ENCODE results near the gene P2RY14. TPM values are rescaled to one million over a fixed set of nuclear protein-coding genes. Genes with fewer than 3 reads are reported as not detected.

P2RY14 gene
- total RNA-seq: not detected in 2 replicates
- long read RNA-seq: 0 reads

DNA sequence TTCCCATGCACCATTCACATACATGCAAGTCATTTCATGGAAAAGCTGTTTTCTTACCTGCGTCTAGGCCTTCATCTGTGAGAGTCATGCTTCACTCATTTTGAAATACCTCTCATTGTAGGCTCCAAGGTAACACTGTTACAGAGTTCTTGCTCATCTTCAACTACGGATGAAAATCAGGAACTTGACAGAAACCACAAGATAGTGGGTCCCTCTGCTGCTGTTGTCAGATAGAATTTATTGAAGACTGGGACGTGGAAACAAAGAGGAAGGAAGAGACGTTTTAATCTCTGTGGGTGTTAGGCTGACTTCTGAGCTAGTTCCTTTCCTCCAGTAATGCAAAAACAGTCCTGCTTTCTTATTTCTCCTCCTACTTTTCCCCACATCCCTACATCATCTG, at the start of gene P2RY14:
P2RY14 (minus strand) TSS at position 313 of the 400 bp plus-strand sequence. CDS start 64,226 bp downstream, outside the sequence.
- Mint-ChIP-seq H3K9me3 (no peaks in the 10 kb centered on the region), H3K27me3 (ENCODE audit: low read depth) (no peaks in the 10 kb centered on the region), H3K4me1 (no peaks in the 10 kb centered on the region), H3K36me3 (ENCODE audit: low read depth) (no peaks in the 10 kb centered on the region), H3K4me3 (no peak within 1 kb of the TSS), H3K27ac (ENCODE audit: unreplicated experiment) (no peak within 1 kb of the TSS)
- DNase-seq (ENCODE audit: low read depth, low spot score): no peak
- TF ChIP-seq, protein P1, sequence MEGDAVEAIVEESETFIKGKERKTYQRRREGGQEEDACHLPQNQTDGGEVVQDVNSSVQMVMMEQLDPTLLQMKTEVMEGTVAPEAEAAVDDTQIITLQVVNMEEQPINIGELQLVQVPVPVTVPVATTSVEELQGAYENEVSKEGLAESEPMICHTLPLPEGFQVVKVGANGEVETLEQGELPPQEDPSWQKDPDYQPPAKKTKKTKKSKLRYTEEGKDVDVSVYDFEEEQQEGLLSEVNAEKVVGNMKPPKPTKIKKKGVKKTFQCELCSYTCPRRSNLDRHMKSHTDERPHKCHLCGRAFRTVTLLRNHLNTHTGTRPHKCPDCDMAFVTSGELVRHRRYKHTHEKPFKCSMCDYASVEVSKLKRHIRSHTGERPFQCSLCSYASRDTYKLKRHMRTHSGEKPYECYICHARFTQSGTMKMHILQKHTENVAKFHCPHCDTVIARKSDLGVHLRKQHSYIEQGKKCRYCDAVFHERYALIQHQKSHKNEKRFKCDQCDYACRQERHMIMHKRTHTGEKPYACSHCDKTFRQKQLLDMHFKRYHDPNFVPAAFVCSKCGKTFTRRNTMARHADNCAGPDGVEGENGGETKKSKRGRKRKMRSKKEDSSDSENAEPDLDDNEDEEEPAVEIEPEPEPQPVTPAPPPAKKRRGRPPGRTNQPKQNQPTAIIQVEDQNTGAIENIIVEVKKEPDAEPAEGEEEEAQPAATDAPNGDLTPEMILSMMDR (conservative IDR thresholded peaks at IDR 0.05): no peak

DNA sequence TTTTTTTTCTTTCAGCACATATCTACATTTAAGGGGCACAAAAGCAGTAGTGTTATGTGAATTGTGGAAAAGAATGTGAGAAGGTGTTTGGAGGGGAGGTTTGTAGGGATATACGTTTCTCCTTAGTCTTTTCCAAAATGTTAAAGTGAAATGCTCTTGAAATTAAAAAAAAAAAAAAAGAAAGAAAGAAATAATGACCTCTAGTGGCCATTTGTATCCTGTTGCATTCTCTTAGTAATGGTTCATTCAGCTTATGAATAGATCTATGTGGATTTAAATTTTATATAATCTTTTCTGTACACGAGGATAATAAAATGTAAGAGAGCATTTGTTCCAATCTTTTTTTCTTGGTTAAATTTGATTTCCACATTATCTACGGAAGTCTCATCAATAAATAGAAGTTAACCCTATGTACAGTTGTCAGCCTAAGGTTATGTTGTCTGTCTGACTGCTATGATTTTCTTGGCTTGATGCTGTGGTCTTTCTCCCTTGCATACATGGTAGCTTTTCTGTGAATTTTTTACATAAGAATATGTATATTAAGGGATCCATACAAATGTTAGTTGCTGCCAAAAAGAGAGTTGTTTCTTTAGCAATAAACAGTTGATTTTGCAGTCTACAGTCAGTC, 49.3 kb upstream of the P2RY14 start:
- Mint-ChIP-seq H3K27me3 (ENCODE audit: low read depth) (no peaks in the 10 kb centered on the region), H3K27ac (ENCODE audit: unreplicated experiment) (no peak overlapping the region), H3K4me1 (no peaks in the 10 kb centered on the region), H3K4me3 (no peak overlapping the region), H3K36me3 (ENCODE audit: low read depth) (no peaks in the 10 kb centered on the region), H3K9me3 (peaks cover under 1% of the 10 kb centered on the region)
- TF ChIP-seq, protein P1 (conservative IDR thresholded peaks at IDR 0.05): peak; percentile 76
- no peak for DNase-seq (ENCODE audit: low read depth, low spot score)

DNA sequence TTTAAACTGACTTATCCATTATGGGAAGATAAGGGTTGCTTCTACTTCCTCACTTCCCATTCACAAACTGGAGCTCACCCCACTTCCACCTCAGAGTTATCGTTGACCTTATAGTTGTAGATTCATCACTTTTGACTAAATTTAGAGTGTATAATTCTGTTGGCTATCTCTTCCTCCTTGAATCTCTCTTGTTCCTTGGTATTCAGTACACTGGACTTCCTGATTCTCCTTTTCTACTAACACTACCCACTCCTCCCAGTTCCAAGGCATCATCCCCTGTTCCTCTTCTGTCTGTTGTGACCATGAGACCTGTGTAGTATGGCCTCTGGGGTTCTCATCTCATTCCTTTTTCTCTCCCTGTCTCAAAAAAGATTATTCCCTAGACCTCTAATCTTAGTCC, 44.2 kb upstream of the P2RY14 start:
- no peak overlapping the region for H3K27ac Mint-ChIP-seq (ENCODE audit: unreplicated experiment)
- H3K27me3 Mint-ChIP-seq (ENCODE audit: low read depth): no peaks in the 10 kb centered on the region
- peaks cover 3% of the 10 kb centered on the region for H3K9me3 Mint-ChIP-seq
- no peaks in the 10 kb centered on the region for H3K4me1 Mint-ChIP-seq
- TF ChIP-seq, protein P1 (conservative IDR thresholded peaks at IDR 0.05): no peak
- H3K4me3 Mint-ChIP-seq: no peak overlapping the region
- peaks cover 3% of the 10 kb centered on the region for H3K36me3 Mint-ChIP-seq (ENCODE audit: low read depth)
- DNase-seq (ENCODE audit: low read depth, low spot score): no peak

DNA sequence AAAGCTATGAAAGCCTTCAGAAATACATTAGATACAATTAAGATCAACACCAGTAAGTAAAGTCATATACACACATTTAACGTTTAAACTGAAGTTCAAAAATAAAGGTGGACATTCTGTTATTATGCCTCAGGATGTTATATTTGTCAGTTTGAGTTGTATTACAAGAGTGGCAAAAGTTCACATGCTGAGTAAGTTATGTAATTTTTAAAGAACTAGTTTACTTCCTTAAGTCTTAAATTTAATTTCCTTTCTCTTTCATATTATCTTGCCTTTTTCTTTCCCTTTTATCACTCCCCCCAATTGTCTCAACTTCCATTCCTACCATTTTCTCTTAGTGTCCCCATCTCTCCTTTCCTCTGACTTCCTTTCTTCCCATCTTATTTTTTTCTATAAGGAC, 43.2 kb upstream of the P2RY14 start:
- Mint-ChIP-seq H3K27ac (ENCODE audit: unreplicated experiment) (no peak overlapping the region), H3K36me3 (ENCODE audit: low read depth) (peaks cover 3% of the 10 kb centered on the region), H3K4me3 (no peak overlapping the region), H3K4me1 (no peaks in the 10 kb centered on the region), H3K27me3 (ENCODE audit: low read depth) (no peaks in the 10 kb centered on the region), H3K9me3 (peaks cover 3% of the 10 kb centered on the region)
- TF ChIP-seq, protein P1 (conservative IDR thresholded peaks at IDR 0.05): no peak
- no peak for DNase-seq (ENCODE audit: low read depth, low spot score)

DNA sequence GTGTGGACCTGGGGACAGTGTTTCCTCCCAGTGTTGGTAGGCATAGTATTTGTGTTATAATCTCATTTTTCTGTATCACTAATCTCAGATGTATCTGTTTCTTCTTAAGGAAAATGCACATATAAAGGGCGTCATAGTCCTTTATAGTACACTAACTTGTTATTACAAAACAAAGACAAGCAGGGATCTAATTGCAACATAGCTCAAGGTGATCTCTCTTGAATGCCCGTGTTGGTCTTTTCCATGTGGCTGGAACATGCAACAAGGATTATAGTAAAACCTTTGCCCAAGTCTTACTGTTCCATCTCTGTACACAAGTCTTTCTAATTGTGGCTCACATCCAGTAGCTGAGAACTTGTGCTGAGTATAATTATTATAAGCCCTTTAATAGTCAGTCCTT, 41.8 kb upstream of the P2RY14 start:
- H3K9me3 Mint-ChIP-seq: peaks cover 3% of the 10 kb centered on the region
- H3K27ac Mint-ChIP-seq (ENCODE audit: unreplicated experiment): no peak overlapping the region

More for the DNA sequence above, 41.8 kb upstream of the P2RY14 start:
- TF ChIP-seq, protein P1 (conservative IDR thresholded peaks at IDR 0.05): no peak
- H3K27me3 Mint-ChIP-seq (ENCODE audit: low read depth): no peaks in the 10 kb centered on the region
- peaks cover 3% of the 10 kb centered on the region for H3K36me3 Mint-ChIP-seq (ENCODE audit: low read depth)
- H3K4me3 Mint-ChIP-seq: no peak overlapping the region
- no peak for DNase-seq (ENCODE audit: low read depth, low spot score)
- H3K4me1 Mint-ChIP-seq: no peaks in the 10 kb centered on the region
